HuH-7 (cell line): ENCODE results near the gene TMCC1.
"Not testable (repeated sequence)": the region's sequence is repeated elsewhere in the genome, so short reads cannot be mapped to it uniquely, and the experiment has no call there.

Source experiments
- DNase-seq: peaks from one replicate; pipeline ENCODE4 v3.0.0; 2011; ENCODE audit warnings: low spot score

TMCC1 gene

GRCh38 chr3:129893581-129894070, at the start of gene TMCC1:
Gene TMCC1, minus strand, starts transcription at chr3:129893711.
- peak; percentile 96 for DNase-seq

GRCh38 chr3:129943020-129943419, 49.5 kb upstream of the TMCC1 start:
- DNase-seq, result no peak

- peak; percentile 80 for DNase-seq
These were observed 48.8 kb upstream of the TMCC1 start for GRCh38 chr3:129942296-129942695.

GRCh38 chr3:129940086-129940485, 46.6 kb upstream of the TMCC1 start:
- DNase-seq, result no peak

GRCh38 chr3:129938140-129938930, 44.8 kb upstream of the TMCC1 start:
- DNase-seq, result no peak

GRCh38 chr3:129937717-129938116, 44.2 kb upstream of the TMCC1 start:
- no peak for DNase-seq

- no peak for DNase-seq
These were observed 43.2 kb upstream of the TMCC1 start for GRCh38 chr3:129936757-129937156.

- DNase-seq, result peak; percentile 62
These were observed 41.0 kb upstream of the TMCC1 start for GRCh38 chr3:129934234-129935123.

- DNase-seq, result no peak
These were observed 40.0 kb upstream of the TMCC1 start for GRCh38 chr3:129933471-129933870.

GRCh38 chr3:129929383-129929782, 35.9 kb upstream of the TMCC1 start:
- DNase-seq, result no peak

- no peak for DNase-seq
These were observed 33.6 kb upstream of the TMCC1 start for GRCh38 chr3:129927072-129927471.

GRCh38 chr3:129919806-129920205, 26.3 kb upstream of the TMCC1 start:
- DNase-seq, result no peak

- DNase-seq, result no peak
These were observed 25.8 kb upstream of the TMCC1 start for GRCh38 chr3:129919357-129919756.

GRCh38 chr3:129918461-129918860, 24.9 kb upstream of the TMCC1 start:
- no peak for DNase-seq

- DNase-seq, result no peak
These were observed 24.0 kb upstream of the TMCC1 start for GRCh38 chr3:129917423-129918007.

GRCh38 chr3:129913618-129914017, 20.1 kb upstream of the TMCC1 start:
- no peak for DNase-seq

- DNase-seq, result no peak
These were observed 17.9 kb upstream of the TMCC1 start for GRCh38 chr3:129911261-129911861.

- DNase-seq, result not testable (repeated sequence)
These were observed 15.7 kb upstream of the TMCC1 start for GRCh38 chr3:129909235-129909634.

- peak; percentile 43 for DNase-seq
These were observed 14.9 kb upstream of the TMCC1 start for GRCh38 chr3:129908417-129908816.

GRCh38 chr3:129901272-129901671, 7.8 kb upstream of the TMCC1 start:
- not testable (repeated sequence) for DNase-seq

GRCh38 chr3:129897026-129897425, 3.5 kb upstream of the TMCC1 start:
- DNase-seq, result no peak
